ENCODE measurements around the gene TRPV3.
"Not testable (repeated sequence)": the region's sequence is repeated elsewhere in the genome, so short reads cannot be mapped to it uniquely, and the experiment has no call there.

The TRPV3 gene

DNA sequence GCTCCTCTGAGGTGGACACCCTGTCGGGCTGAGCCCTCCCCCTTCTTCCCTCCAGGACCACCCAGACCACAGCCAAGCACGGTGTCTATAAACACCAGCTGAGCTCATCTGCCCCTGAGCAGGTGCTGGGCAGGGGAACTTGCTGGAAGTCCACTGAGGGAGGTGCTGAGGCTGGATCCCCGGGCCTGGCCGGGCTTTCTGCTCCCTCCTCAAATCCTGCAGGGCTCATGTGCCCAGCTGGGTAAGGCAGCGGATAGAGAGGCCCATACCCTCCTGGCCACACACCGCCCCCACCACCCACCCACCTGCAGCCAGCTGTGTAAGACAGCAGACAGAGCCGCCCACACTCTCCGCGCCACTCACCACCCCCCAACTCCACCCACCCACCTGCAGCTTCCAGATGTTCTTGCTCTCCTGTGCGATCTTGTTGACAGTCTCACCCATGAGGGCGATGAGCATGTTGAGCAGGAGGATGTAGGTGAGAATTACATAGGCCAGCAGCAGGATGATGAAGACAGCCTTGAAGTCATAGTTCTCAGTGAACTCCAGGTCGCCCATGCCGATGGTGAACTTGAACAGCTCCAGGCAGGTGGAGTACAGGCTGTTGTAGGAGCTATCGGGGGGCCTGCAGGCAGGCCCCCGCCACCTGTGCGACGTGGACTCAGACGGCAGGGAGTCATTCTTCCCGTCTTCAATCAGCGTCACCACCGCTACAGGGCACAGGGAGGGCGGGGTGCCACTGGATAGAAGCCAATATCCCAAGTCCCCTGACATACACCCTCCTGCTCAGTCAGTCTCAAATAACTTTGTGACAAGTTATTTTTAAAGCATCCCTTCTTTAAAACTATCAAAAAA, 15.9 kb upstream of the TRPV3 start:
- DNase-seq = no peak

GRCh38 chr17:3572231-3572630, 14.6 kb upstream of the TRPV3 start:
- no peak for DNase-seq

GRCh38 chr17:3571043-3571900, 13.7 kb upstream of the TRPV3 start:
- DNase-seq = no peak

GRCh38 chr17:3569534-3570137, 12.0 kb upstream of the TRPV3 start:
- DNase-seq = no peak

GRCh38 chr17:3566551-3566950, 8.9 kb upstream of the TRPV3 start:
- no peak for DNase-seq

DNA sequence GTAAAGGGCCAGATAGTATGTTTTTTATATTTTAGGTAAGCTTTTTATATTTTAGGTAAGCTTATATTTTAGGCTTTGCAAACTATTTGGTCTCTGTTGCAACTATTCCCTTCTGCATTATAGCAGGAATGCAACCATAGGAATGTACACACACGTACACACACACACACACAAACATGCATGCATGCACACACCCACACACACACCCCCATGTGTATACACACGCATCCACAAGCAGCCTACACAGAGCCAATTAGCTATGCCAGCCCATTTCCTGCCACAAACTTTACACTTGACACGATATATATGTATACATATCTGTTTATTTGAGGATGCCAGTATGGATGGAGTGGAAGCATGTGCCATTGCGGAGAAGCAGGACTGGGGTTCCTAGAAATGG, 7.5 kb upstream of the TRPV3 start:
- no peak for DNase-seq

DNA sequence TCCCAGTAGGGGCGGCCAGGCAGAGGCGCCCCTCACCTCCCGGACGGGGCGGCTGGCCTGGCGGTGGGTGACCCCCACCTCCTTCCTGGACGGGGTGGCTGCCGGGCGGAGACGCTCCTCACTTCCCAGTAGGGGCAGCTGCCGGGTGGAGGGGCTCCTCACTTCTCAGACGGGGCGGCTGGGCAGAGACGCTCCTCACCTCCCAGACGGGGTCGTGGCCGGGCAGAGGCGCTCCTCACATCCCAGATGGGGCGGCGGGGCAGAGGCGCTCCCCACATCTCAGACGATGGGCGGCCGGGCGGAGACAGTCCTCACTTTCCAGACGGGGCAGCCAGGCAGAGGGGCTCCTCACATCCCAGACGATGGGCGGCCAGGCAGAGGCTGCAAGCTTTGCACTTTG, 6.6 kb upstream of the TRPV3 start:
- not testable (repeated sequence) for DNase-seq

DNA sequence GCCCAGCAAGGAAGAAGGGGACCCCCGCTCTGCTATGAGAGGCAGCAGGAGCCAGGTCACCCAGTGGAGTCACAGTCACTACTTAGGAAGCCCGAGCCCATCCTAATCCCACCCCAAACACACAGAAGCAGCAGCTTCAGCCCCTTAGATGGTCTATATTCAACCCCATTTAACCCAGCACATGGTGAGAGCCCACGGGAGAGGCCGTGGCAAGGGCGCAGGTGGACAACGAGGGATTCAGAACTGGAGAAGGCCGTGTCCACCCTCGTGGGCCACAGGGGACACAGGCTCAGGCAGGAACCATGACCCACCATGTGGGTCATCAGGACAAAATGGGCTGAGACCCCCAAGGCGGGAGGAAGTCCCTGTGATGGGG, 1.6 kb upstream of the TRPV3 start:
- DNase-seq = no peak

DNA sequence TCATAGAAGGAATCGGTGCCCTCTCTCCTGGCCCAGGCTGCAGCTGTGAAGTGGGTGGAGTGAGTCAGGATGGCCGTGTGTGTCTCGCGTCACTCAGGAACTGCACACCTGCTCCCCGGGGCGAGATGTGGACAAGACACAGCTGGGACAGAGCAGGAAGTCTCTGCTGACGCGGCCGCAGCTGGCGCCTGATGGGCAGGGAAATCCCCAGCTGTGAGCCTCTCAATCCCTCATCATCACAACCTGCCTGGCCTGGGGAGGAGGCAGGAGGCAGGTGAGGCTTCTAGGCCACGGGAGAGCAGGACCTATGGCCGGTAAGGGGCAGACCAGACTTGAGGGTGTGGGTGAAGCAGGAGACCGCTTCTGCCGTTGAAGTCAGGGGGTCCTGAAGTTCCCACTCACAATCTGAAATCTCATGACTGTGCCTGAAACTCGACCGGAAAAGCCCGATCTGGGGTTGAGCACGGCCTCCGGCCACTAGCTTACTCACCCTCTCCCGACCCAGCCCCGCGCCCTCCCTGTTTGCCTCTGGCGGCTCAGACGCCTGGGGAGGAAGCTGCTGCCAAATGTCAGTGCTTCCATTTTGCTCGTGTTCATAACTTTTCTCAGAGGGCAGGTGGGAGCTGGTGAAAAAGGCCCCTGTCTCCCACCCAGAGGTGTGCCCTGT, 1.1 kb upstream of the TRPV3 start:
- no peak for DNase-seq

DNA sequence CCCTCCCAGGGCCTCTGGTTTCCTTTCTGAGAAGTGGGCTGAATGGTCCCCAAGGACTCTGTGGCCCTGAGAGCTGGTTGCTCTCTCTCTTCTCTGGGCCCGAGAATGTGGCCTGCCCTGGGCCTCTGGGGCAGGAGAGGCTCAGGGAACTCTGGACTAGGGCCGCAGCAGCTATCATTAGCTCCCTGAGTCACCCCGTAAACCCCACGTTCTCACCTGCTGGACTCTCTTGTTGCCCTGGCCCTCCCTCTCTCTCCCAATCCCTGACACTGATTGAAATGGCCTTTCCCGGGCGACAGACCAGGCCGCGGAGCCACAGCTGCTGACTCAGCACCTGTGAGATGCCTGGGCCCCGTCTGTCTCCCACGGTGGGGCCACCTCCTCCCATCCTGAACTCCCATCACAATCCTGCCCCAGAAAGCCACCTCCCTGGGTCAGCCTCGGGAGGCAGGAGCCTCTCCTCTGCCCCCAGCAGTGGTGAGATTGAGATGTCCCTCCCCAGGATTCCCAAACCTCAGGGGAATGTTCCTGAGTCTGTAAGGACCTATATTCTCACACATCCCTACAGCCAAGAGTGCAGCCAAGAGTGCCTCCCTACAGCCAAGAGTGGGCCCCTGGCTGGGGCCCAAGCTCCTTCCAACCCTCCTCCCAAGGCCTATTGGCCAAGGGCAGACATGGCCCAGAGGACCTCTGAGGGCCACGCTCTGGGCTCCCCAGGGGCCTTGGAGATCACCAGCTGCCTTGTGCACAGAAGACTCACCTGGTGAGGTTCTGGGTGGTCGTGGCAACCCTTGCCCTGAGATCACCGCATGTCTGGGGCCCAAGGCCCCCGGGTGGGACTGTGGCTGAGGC, 470 bp downstream of the TRPV3 start:
- DNase-seq = no peak

- no peak for DNase-seq
Observed at GRCh38 chr17:3556239-3556915, 1.2 kb downstream of the TRPV3 start.

GRCh38 chr17:3555189-3555796, 2.3 kb downstream of the TRPV3 start:
- no peak for DNase-seq

DNA sequence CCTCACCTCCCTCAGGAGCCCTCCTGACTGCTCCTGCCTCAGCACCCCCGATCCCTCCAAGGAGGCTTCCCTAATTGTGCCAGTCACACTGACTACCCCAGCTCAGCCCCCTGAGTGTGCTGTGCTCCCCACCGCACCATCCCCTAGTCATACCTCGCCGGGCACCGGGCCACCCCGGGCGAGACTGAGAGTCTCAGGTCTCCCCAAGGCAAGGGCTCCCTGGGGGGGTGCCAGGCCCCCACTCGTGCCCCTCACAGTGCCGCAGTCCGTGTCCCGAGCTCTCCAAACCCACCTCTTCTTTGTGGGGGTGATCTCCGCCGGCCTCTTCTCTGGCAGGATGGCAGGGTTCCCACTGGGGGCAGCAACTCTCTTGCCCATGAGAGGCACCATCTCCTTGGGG, 3.2 kb downstream of the TRPV3 start:
- no peak for DNase-seq

- DNase-seq = no peak
Observed at GRCh38 chr17:3553419-3554401, 3.9 kb downstream of the TRPV3 start.

- no peak for DNase-seq
Observed at GRCh38 chr17:3552916-3553315, 4.7 kb downstream of the TRPV3 start.

- no peak for DNase-seq
Observed at GRCh38 chr17:3551189-3551588, 6.4 kb downstream of the TRPV3 start.

DNA sequence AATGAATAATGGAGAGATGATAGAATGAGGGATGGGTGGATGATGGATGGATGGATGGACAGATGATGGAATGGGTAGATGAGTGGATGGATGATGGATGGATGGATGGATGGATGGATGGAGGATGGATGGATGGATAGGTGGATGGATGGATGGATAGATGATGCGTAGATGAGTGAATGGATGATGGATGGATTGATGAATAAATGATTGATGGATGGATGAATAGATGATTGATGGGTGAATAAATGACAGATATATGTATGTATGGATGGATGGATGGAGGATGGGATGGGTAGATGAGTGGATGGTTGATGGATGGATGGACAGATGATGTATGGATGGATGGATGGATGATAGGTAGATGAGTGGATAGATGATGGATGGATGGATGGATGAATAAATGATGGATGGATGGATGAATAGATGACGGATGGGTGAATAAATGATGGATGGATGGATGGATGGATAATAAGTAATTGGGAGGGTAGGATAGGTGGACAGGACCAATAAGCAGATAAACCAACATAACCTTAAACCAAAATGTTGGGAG, 7.9 kb downstream of the TRPV3 start:
- DNase-seq = no peak

DNA sequence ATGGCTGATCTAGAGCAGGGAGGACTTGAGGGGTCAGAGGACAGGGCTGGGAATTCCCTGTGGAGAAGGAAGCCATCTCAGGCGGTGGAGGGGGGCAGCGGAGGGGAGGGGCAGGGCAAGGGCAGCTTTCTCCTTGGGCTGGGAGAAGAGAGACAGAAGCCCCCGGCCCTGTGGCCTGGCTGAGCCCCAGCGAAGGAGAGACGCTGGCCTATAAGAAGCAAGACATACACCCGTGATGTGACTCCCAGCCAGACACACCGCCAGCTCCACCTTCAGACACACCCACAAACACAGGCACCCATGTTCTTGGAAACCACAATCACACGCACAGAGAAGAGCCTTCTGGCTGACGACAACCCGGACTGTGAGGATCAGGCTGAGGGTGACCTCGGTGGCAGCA, 10.0 kb downstream of the TRPV3 start:
- no peak for DNase-seq

DNA sequence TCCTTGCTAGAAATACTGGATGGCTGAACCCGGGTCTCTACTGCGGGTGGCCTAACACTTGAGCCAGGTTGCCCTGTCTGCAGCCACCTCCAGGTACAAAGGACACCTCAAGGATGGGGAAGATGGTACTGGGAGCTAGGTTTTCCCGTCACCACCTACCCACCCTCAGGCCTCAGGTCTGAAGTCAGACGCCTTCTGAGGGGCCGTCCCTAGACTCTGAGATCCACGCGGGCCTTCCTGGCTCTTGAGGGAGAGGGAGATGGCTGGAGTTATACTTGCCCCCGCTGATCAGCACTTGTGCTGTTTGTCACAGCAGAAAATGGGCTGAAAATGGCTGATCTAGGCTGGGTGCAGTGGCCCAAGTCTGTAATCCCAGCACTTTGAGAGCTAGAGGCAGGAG, 10.6 kb downstream of the TRPV3 start:
- DNase-seq = no peak

- no peak for DNase-seq
Observed at GRCh38 chr17:3546521-3546920, 11.1 kb downstream of the TRPV3 start.

Measured in NCI-H1930 (cell line).